Prostate gland (tissue), 2 donors: Measurements from ENCODE around the gene TNFAIP1. TPM values are rescaled to one million over a fixed set of nuclear protein-coding genes. Genes with fewer than 3 reads are reported as not detected.

Experiments used
- DNase-seq: peaks from one replicate; pipeline ENCODE4 v3.0.0-alpha.2; 2019; ENCODE audit warnings: low spot score
- H3K27ac ChIP-seq, 2 donors: fragments of 200-600 bp; sonication (generic); 2 replicates each; pipeline ENCODE4 v1.5.1; 2017 to 2019
- H3K27me3 ChIP-seq: fragments of 200-600 bp; sonication (generic); replicated peaks from 2 replicates; pipeline ENCODE4 v1.5.1; 2019; ENCODE audit not compliant: insufficient read depth
- H3K36me3 ChIP-seq, 2 donors: fragments of 200-600 bp; sonication (generic); 1 replicate in 1 of 2; 2 replicates in 1 of 2; pipeline versions ENCODE4 v1.5.1 to v1.8.1; 2017 to 2019
- H3K4me1 ChIP-seq: fragments of 200-600 bp; sonication (generic); replicated peaks from 2 replicates; pipeline ENCODE4 v1.5.1; 2019
- H3K4me3 ChIP-seq, 2 donors: fragments of 200-600 bp; sonication (generic); 2 replicates each; pipeline ENCODE4 v1.5.1; 2017 to 2019
- H3K9me3 ChIP-seq: fragments of 200-600 bp; sonication (generic); 2 replicates; pipeline ENCODE4 v1.5.1; 2017
- CTCF ChIP-seq, 4 experiments: fragments of 200-600 bp in 2 of 4; fragments of 450-650 bp in 2 of 4; sonication (generic) in 2 of 4; IDR thresholded peaks; 1 replicate in 3 of 4; 2 replicates in 1 of 4; pipeline ENCODE4 v1.5.1; 2016 to 2019; ENCODE audit warnings: antibody characterized with exemption in 4 of 4, mild to moderate bottlenecking in 2 of 4, moderate library complexity in 2 of 4
- POLR2A ChIP-seq: fragments of 450-650 bp; IDR thresholded peaks from one replicate; pipeline ENCODE4 v1.6.1; 2016; ENCODE audit warnings: antibody characterized with exemption, mild to moderate bottlenecking
- POLR2AphosphoS5 ChIP-seq: sonication (generic); formaldehyde crosslinking; IDR thresholded peaks from one replicate; pipeline ENCODE4 v1.6.1; 2017; ENCODE audit warnings: antibody characterized with exemption
- WGBS: methylation state at CpG from one replicate; pipeline ENCODE4 v1.1.5; 2018; 5-methylcytosine and 5-hydroxymethylcytosine counted together
- intact Hi-C: fragments of 100-400 bp; cut with DNase I; formaldehyde crosslinking; loops from one replicate; pipeline ENCODE4 v1.14.2; 2022
- total RNA-seq, 2 donors: library from RNA; depleted of rRNA; stranded (reverse); fragments of >200 nt; gene quantifications; one replicate each; pipeline ENCODE4 v1.1.0, GENCODE V29; 2016

Gene TNFAIP1
- total RNA-seq, 2 donors from 2014 or later: 32.2 to 63.1 TPM

- Histone ChIP-seq H3K27ac (no peak overlapping the region), H3K36me3 (no peaks in the 10 kb centered on the region), H3K27me3 (no peaks in the 10 kb centered on the region), H3K4me1 (no peaks in the 10 kb centered on the region), H3K9me3 (no peaks in the 10 kb centered on the region), H3K4me3 (no peak overlapping the region)
- no peak for DNase-seq
- WGBS: 92% methylated on average over 6 of the region's 6 CpGs
- TF ChIP-seq POLR2A: no peak
- TF ChIP-seq POLR2AphosphoS5: no peak
- TF ChIP-seq CTCF (IDR thresholded peaks at IDR 0.05): no peak
- intact Hi-C loops: no loop called here
Measured at GRCh38 chr17:28293994-28294393, 41.6 kb upstream of the TNFAIP1 start.

GRCh38 chr17:28295677-28296578, 39.6 kb upstream of the TNFAIP1 start:
- Histone ChIP-seq H3K4me3 (no peak overlapping the region), H3K27ac (no peak overlapping the region), H3K4me1 (no peaks in the 10 kb centered on the region), H3K36me3 (no peaks in the 10 kb centered on the region), H3K9me3 (no peaks in the 10 kb centered on the region), H3K27me3 (no peaks in the 10 kb centered on the region)
- 52% methylated on average over 3 of the region's 3 CpGs for WGBS
- TF ChIP-seq CTCF (IDR thresholded peaks at IDR 0.05) (no peak), POLR2A (no peak)
- intact Hi-C loops: no loop called here
- DNase-seq: no peak

GRCh38 chr17:28298449-28298848, 37.1 kb upstream of the TNFAIP1 start:
- H3K27ac ChIP-seq: no peak overlapping the region
- no peak overlapping the region for H3K4me3 ChIP-seq
- no peak for DNase-seq
- TF ChIP-seq POLR2AphosphoS5: no peak
- TF ChIP-seq POLR2A: no peak
- TF ChIP-seq CTCF (IDR thresholded peaks at IDR 0.05): no peak
- WGBS: 82% methylated on average over 3 of the region's 3 CpGs
- no peaks in the 10 kb centered on the region for H3K4me1 ChIP-seq
- intact Hi-C loops: no loop called here
- no peaks in the 10 kb centered on the region for H3K27me3 ChIP-seq
- H3K9me3 ChIP-seq: no peaks in the 10 kb centered on the region
- H3K36me3 ChIP-seq: no peaks in the 10 kb centered on the region

GRCh38 chr17:28306954-28307401, 28.6 kb upstream of the TNFAIP1 start:
- 41% methylated on average over 27 of the region's 38 CpGs for WGBS
- no peak for DNase-seq

More at GRCh38 chr17:28306954-28307401, 28.6 kb upstream of the TNFAIP1 start:
- Histone ChIP-seq H3K4me3 (no peak overlapping the region), H3K9me3 (no peaks in the 10 kb centered on the region), H3K4me1 (no peaks in the 10 kb centered on the region), H3K36me3 (no peaks in the 10 kb centered on the region), H3K27me3 (peaks cover 7% of the 10 kb centered on the region), H3K27ac (no peak overlapping the region)
- intact Hi-C loops: no loop called here
- TF ChIP-seq CTCF (IDR thresholded peaks at IDR 0.05): no peak
- TF ChIP-seq POLR2A: no peak
- TF ChIP-seq POLR2AphosphoS5: no peak
